Measurements from ENCODE around the gene BSN.

Gene BSN

DNA sequence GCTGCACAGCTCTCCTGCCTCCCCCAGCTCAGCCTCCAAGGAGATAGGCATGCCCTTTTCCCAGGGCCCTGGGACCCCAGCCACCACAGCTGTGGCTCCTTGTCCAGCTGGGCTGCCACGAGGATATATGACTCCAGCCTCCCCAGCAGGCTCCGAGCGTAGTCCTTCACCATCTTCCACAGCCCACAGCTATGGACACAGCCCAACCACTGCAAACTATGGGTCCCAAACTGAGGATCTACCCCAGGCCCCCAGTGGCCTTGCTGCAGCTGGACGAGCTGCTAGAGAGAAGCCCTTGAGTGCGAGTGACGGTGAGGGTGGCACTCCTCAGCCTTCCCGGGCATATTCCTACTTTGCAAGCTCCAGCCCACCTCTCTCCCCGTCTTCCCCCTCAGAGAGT, 99.3 kb downstream of the BSN start:
- no peak overlapping the region for H2AFZ ChIP-seq (ENCODE audit: low read depth, low read length)
- H3K79me2 ChIP-seq (ENCODE audit: insufficient read depth, low read length), result no peaks in the 10 kb centered on the region
- TF ChIP-seq, protein P1, sequence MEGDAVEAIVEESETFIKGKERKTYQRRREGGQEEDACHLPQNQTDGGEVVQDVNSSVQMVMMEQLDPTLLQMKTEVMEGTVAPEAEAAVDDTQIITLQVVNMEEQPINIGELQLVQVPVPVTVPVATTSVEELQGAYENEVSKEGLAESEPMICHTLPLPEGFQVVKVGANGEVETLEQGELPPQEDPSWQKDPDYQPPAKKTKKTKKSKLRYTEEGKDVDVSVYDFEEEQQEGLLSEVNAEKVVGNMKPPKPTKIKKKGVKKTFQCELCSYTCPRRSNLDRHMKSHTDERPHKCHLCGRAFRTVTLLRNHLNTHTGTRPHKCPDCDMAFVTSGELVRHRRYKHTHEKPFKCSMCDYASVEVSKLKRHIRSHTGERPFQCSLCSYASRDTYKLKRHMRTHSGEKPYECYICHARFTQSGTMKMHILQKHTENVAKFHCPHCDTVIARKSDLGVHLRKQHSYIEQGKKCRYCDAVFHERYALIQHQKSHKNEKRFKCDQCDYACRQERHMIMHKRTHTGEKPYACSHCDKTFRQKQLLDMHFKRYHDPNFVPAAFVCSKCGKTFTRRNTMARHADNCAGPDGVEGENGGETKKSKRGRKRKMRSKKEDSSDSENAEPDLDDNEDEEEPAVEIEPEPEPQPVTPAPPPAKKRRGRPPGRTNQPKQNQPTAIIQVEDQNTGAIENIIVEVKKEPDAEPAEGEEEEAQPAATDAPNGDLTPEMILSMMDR (IDR thresholded peaks at IDR 0.05; ENCODE audit: borderline replicate concordance, extremely low read depth, low read length, poor library complexity, severe bottlenecking), result no peak
- no peak for TF ChIP-seq EZH2 (IDR thresholded peaks at IDR 0.05; ENCODE audit: borderline replicate concordance, low read depth, low read length, severe bottlenecking)
- no peaks in the 10 kb centered on the region for H3K27me3 ChIP-seq (ENCODE audit: insufficient read depth, low read length, poor library complexity)
- no peak overlapping the region for H3K9ac ChIP-seq (ENCODE audit: low read depth, low read length)
- ATAC-seq (ENCODE audit: insufficient read depth, low read depth) (no peak), DNase-seq (no peak)
- H3K9me3 ChIP-seq (ENCODE audit: insufficient read depth, low read length, severe bottlenecking), result no peaks in the 10 kb centered on the region
- no peaks in the 10 kb centered on the region for H4K20me1 ChIP-seq (ENCODE audit: insufficient read depth, low read length)
- H3K4me1 ChIP-seq (ENCODE audit: insufficient read depth, low read length), result no peaks in the 10 kb centered on the region
- H3K4me2 ChIP-seq (ENCODE audit: insufficient read depth, low read length), result no peak overlapping the region
- no peaks in the 10 kb centered on the region for H3K36me3 ChIP-seq (ENCODE audit: insufficient read depth, low read length)
- H3K27ac ChIP-seq (ENCODE audit: low read length), result no peak overlapping the region
- no peak overlapping the region for H3K4me3 ChIP-seq (ENCODE audit: low read depth in 1 of 2, low read length in 2 of 2)

- Histone ChIP-seq H3K9ac (ENCODE audit: low read depth, low read length) (no peak overlapping the region), H3K4me3 (ENCODE audit: low read depth in 1 of 2, low read length in 2 of 2) (no peak overlapping the region), H3K4me2 (ENCODE audit: insufficient read depth, low read length) (no peak overlapping the region), H3K36me3 (ENCODE audit: insufficient read depth, low read length) (no peaks in the 10 kb centered on the region), H3K4me1 (ENCODE audit: insufficient read depth, low read length) (no peaks in the 10 kb centered on the region), H2AFZ (ENCODE audit: low read depth, low read length) (no peak overlapping the region), H3K79me2 (ENCODE audit: insufficient read depth, low read length) (no peaks in the 10 kb centered on the region), H3K27ac (ENCODE audit: low read length) (no peak overlapping the region), H3K27me3 (ENCODE audit: insufficient read depth, low read length, poor library complexity) (no peaks in the 10 kb centered on the region), H4K20me1 (ENCODE audit: insufficient read depth, low read length) (no peaks in the 10 kb centered on the region), H3K9me3 (ENCODE audit: insufficient read depth, low read length, severe bottlenecking) (no peaks in the 10 kb centered on the region)
- no peak for ATAC-seq (ENCODE audit: insufficient read depth, low read depth)
- no peak for TF ChIP-seq EZH2 (IDR thresholded peaks at IDR 0.05; ENCODE audit: borderline replicate concordance, low read depth, low read length, severe bottlenecking)
- TF ChIP-seq, protein P1 (IDR thresholded peaks at IDR 0.05; ENCODE audit: borderline replicate concordance, extremely low read depth, low read length, poor library complexity, severe bottlenecking), result no peak
- no peak for DNase-seq
Measured at GRCh38 chr3:49654176-49654825, 100.0 kb downstream of the BSN start.

DNA sequence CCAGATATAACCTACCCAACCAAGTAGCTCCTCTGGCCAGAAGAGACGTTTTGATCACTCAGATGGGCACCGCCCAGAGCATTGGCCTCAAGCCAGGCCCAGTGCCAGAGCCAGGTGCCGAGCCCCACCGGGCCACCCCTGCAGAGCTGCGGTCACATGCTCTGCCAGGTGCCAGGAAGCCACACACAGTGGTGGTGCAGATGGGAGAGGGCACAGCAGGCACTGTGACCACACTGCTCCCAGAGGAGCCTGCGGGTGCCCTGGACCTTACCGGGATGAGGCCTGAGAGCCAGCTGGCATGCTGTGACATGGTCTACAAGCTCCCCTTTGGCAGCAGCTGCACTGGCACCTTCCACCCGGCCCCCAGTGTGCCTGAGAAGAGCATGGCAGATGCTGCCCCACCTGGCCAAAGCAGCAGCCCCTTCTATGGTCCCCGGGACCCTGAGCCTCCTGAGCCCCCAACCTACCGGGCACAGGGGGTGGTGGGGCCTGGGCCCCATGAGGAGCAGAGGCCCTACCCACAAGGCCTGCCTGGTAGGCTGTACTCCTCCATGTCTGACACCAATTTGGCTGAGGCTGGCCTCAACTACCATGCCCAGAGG, 100.8 kb downstream of the BSN start:
- DNase-seq, result peak; percentile 29
- Histone ChIP-seq H4K20me1 (ENCODE audit: insufficient read depth, low read length) (no peaks in the 10 kb centered on the region), H3K9ac (ENCODE audit: low read depth, low read length) (no peak overlapping the region)

More for the DNA sequence above, 100.8 kb downstream of the BSN start:
- Histone ChIP-seq H3K27me3 (ENCODE audit: insufficient read depth, low read length, poor library complexity) (no peaks in the 10 kb centered on the region), H3K4me2 (ENCODE audit: insufficient read depth, low read length) (no peak overlapping the region), H3K9me3 (ENCODE audit: insufficient read depth, low read length, severe bottlenecking) (no peaks in the 10 kb centered on the region), H3K4me1 (ENCODE audit: insufficient read depth, low read length) (no peaks in the 10 kb centered on the region), H2AFZ (ENCODE audit: low read depth, low read length) (no peak overlapping the region), H3K36me3 (ENCODE audit: insufficient read depth, low read length) (no peaks in the 10 kb centered on the region), H3K27ac (ENCODE audit: low read length) (no peak overlapping the region), H3K4me3 (ENCODE audit: low read depth in 1 of 2, low read length in 2 of 2) (no peak overlapping the region), H3K79me2 (ENCODE audit: insufficient read depth, low read length) (no peaks in the 10 kb centered on the region)
- TF ChIP-seq EZH2 (IDR thresholded peaks at IDR 0.05; ENCODE audit: borderline replicate concordance, low read depth, low read length, severe bottlenecking), result no peak
- TF ChIP-seq, protein P1 (IDR thresholded peaks at IDR 0.05; ENCODE audit: borderline replicate concordance, extremely low read depth, low read length, poor library complexity, severe bottlenecking), result no peak
- ATAC-seq (ENCODE audit: insufficient read depth, low read depth), result no peak; the same call in 2 of the 3 replicates

All from DND-41 (cell line).